Right forelimb (tissue), 1 donor: ENCODE results near the gene SPG7.

Experiments
- DNase-seq: peaks from one replicate; pipeline ENCODE4 v3.0.0-alpha.2; 2018

SPG7 gene

GRCh38 chr16:89602952-89603590 lies 94.9 kb downstream of the SPG7 start:
- no peak for DNase-seq

- no peak for DNase-seq
These were observed 96.6 kb downstream of the SPG7 start for GRCh38 chr16:89604764-89605163.

- no peak for DNase-seq
These were observed 97.2 kb downstream of the SPG7 start for GRCh38 chr16:89605186-89605970.

GRCh38 chr16:89606006-89606405 lies 97.8 kb downstream of the SPG7 start:
- DNase-seq, result no peak
